Endodermal cell (in vitro differentiated cells): Measurements from ENCODE around the gene PCCA. TPM values are rescaled to one million over a fixed set of nuclear protein-coding genes. Genes with fewer than 3 reads are reported as not detected.

Source experiments
- DNase-seq: peaks from one replicate; pipeline ENCODE4 v3.0.0-alpha.2; 2017
- H3K27ac ChIP-seq: 2 replicates; pipeline ENCODE4 v1.5.1; 2013; ENCODE audit warnings: mild to moderate bottlenecking, low read depth, low read length, moderate library complexity
- H3K27me3 ChIP-seq: 2 replicates; pipeline ENCODE4 v1.6.1; 2013; ENCODE audit warnings: mild to moderate bottlenecking, low read length, moderate library complexity; ENCODE audit not compliant: insufficient read depth, control insufficient read depth, poor library complexity, severe bottlenecking
- H3K36me3 ChIP-seq: 2 replicates; pipeline ENCODE4 v1.7.0; 2013; ENCODE audit warnings: mild to moderate bottlenecking, low read length, moderate library complexity; ENCODE audit not compliant: control insufficient read depth, insufficient read depth
- H3K4me1 ChIP-seq: one replicate; pipeline ENCODE4 v1.7.0; 2013; ENCODE audit warnings: low read length; ENCODE audit not compliant: control insufficient read depth, insufficient read depth
- H3K4me3 ChIP-seq: 2 replicates; pipeline ENCODE4 v1.5.1; 2013; ENCODE audit warnings: mild to moderate bottlenecking, low read length, moderate library complexity
- H3K9ac ChIP-seq: 2 replicates; pipeline ENCODE4 v1.6.1; 2013; ENCODE audit warnings: mild to moderate bottlenecking, low read length, moderate library complexity; ENCODE audit not compliant: poor library complexity, severe bottlenecking; ENCODE audit errors: extremely low read depth
- H3K9me3 ChIP-seq: 2 replicates; pipeline ENCODE4 v1.6.1; 2013; ENCODE audit warnings: mild to moderate bottlenecking, low read length, moderate library complexity; ENCODE audit not compliant: control insufficient read depth
- H3K27ac Mint-ChIP-seq: 2 replicates; pipeline ENCODE4 v1.8.0; 2020; ENCODE audit warnings: mixed read lengths
- H3K27me3 Mint-ChIP-seq: 2 replicates; pipeline ENCODE4 v1.8.0; 2021; ENCODE audit warnings: mild to moderate bottlenecking, mixed read lengths; ENCODE audit not compliant: insufficient read depth
- H3K36me3 Mint-ChIP-seq: 2 replicates; pipeline ENCODE4 v1.8.0; 2020; ENCODE audit warnings: low read depth, mixed read lengths
- H3K4me1 Mint-ChIP-seq: 2 replicates; pipeline ENCODE4 v1.8.0; 2020; ENCODE audit warnings: mixed read lengths
- H3K4me3 Mint-ChIP-seq: 2 replicates; pipeline ENCODE4 v1.8.0; 2020; ENCODE audit warnings: mild to moderate bottlenecking, moderate library complexity, mixed read lengths
- H3K9me3 Mint-ChIP-seq: 2 replicates; pipeline ENCODE4 v1.8.0; 2020; ENCODE audit warnings: mild to moderate bottlenecking, mixed read lengths
- CTCF ChIP-seq: fragments of 200-600 bp; sonication (generic); conservative IDR thresholded peaks from 2 replicates; pipeline ENCODE4 v1.5.0; 2021; ENCODE audit warnings: antibody characterized with exemption, mild to moderate bottlenecking
- WGBS, 2 experiments: methylation state at CpG; one replicate each; pipeline versions ENCODE4 v1.1.5 to v1.1.7; 2013; ENCODE audit warnings: missing lambda C conversion rate in 2 of 2, mixed read lengths in 1 of 2; ENCODE audit not compliant: insufficient coverage in 1 of 2, insufficient read length in 1 of 2; 5-methylcytosine and 5-hydroxymethylcytosine counted together
- total RNA-seq, 2 donors: library from RNA; stranded (reverse); fragmentation: NEBNext Ultra II Directional in 1 of 2; extraction: Animal tissue kit (Norgen Biotek cat#: 25700) in 1 of 2; gene quantifications; 2 replicates in 1 of 2; 3 replicates in 1 of 2; pipeline ENCODE4 v1.2.1, GENCODE V29; 2021

The PCCA gene
- total RNA-seq, 2 donors from 2014 or later = 60.2 to 67.2 TPM

- Mint-ChIP-seq H3K4me3 (no peak overlapping the region), H3K4me1 (peaks cover 52% of the 10 kb centered on the region), H3K36me3 (peaks cover 18% of the 10 kb centered on the region), H3K9me3 (no peaks in the 10 kb centered on the region), H3K27me3 (no peaks in the 10 kb centered on the region), H3K27ac (no peak overlapping the region)
- Histone ChIP-seq H3K9me3 (no peaks in the 10 kb centered on the region), H3K36me3 (peaks cover 12% of the 10 kb centered on the region), H3K27me3 (no peaks in the 10 kb centered on the region), H3K4me3 (no peak overlapping the region), H3K4me1 (no peaks in the 10 kb centered on the region), H3K27ac (no peak overlapping the region), H3K9ac (no peak overlapping the region)
- DNase-seq = peak; percentile 53
- no peak for TF ChIP-seq CTCF
- 79 to 89% methylated on average over 19 to 20 of the region's 20 CpGs for WGBS, 2 experiments
Measured at GRCh38 chr13:100515410-100515800, 426.5 kb downstream of the PCCA start.

DNA sequence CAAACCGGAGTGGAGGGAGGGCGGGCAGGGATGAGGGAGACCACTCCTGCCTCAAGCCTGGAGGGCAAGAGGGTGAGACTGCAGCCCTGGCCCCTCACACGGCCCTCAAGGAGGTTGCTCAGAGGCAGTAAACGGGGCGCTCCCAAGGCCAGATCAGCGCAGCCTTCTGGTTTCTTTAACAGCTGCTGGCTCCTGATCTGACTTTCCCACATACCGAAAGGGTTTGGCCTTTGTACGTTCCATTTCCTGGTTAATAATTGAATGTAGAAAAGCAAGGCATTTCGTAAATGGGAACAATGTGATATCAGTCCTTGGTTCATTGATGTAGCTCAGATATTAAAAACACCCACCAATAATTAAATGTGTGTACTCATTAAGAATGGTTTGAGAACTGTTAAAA, 428.2 kb downstream of the PCCA start:
- Histone ChIP-seq H3K9me3 (no peaks in the 10 kb centered on the region), H3K27ac (no peak overlapping the region), H3K9ac (no peak overlapping the region), H3K4me3 (no peak overlapping the region), H3K4me1 (no peaks in the 10 kb centered on the region), H3K27me3 (no peaks in the 10 kb centered on the region), H3K36me3 (peaks cover 12% of the 10 kb centered on the region)
- Mint-ChIP-seq H3K9me3 (no peaks in the 10 kb centered on the region), H3K27ac (no peak overlapping the region), H3K4me3 (no peak overlapping the region), H3K36me3 (peaks cover 18% of the 10 kb centered on the region), H3K4me1 (peaks cover 39% of the 10 kb centered on the region), H3K27me3 (no peaks in the 10 kb centered on the region)
- peak; percentile 46 for DNase-seq
- 92 to 93% methylated on average over 2 to 8 of the region's 9 CpGs for whole genome bisulfite sequencing, 2 experiments
- no peak for TF ChIP-seq CTCF

- Histone ChIP-seq H3K27ac (no peak overlapping the region), H3K36me3 (peaks cover 12% of the 10 kb centered on the region), H3K9ac (no peak overlapping the region), H3K4me3 (no peak overlapping the region), H3K27me3 (no peaks in the 10 kb centered on the region), H3K9me3 (no peaks in the 10 kb centered on the region), H3K4me1 (no peaks in the 10 kb centered on the region)
- WGBS, 2 experiments = 86 to 93% methylated on average over 10 to 13 of the region's 13 CpGs
- Mint-ChIP-seq H3K4me1 (peaks cover 39% of the 10 kb centered on the region), H3K27me3 (no peaks in the 10 kb centered on the region), H3K36me3 (peaks cover 15% of the 10 kb centered on the region), H3K9me3 (no peaks in the 10 kb centered on the region), H3K4me3 (no peak overlapping the region), H3K27ac (no peak overlapping the region)
- TF ChIP-seq CTCF = no peak
- DNase-seq = peak; percentile 39
Measured at GRCh38 chr13:100517728-100518127, 428.8 kb downstream of the PCCA start.
